Esophagus squamous epithelium (tissue), 5 donors: ENCODE results near the gene NUP205. TPM values are rescaled to one million over a fixed set of nuclear protein-coding genes. Genes with fewer than 3 reads are reported as not detected.

ENCODE experiments used
- DNase-seq: peaks from one replicate; lab custom pipeline; 2025; lab: John Stamatoyannopoulos, UW
- H3K27ac ChIP-seq, 4 donors: fragments of 200-600 bp; sonication (generic); one replicate each; pipeline ENCODE4 v1.5.1; 2016 to 2019; ENCODE audit warnings: mild to moderate bottlenecking in 1 of 4
- H3K27me3 ChIP-seq, 4 donors: fragments of 200-600 bp; sonication (generic); 1 replicate in 3 of 4; 2 replicates in 1 of 4; pipeline versions ENCODE4 v1.5.1 to v1.6.0; 2017 to 2021; ENCODE audit warnings: antibody characterized with exemption in 1 of 4
- H3K36me3 ChIP-seq, 3 donors: fragments of 200-600 bp; sonication (generic); one replicate each; pipeline ENCODE4 v1.5.1; 2016 to 2019
- H3K4me1 ChIP-seq, 3 donors: fragments of 200-600 bp; sonication (generic); one replicate each; pipeline ENCODE4 v1.5.1; 2017 to 2019
- H3K4me3 ChIP-seq, 4 donors: fragments of 200-600 bp; sonication (generic); 1 replicate in 3 of 4; 2 replicates in 1 of 4; pipeline ENCODE4 v1.5.1; 2016 to 2019; ENCODE audit warnings: mild to moderate bottlenecking in 2 of 4, moderate library complexity in 1 of 4
- H3K9me3 ChIP-seq, 3 donors: fragments of 200-600 bp; sonication (generic); one replicate each; pipeline ENCODE4 v1.5.1; 2016 to 2019
- POLR2A ChIP-seq, 4 donors: fragments of 450-650 bp; IDR thresholded peaks; one replicate each; pipeline ENCODE4 v1.6.1; 2017; ENCODE audit warnings: antibody characterized with exemption in 4 of 4, mild to moderate bottlenecking in 4 of 4, moderate library complexity in 3 of 4
- WGBS, 2 donors: methylation state at CpG; one replicate each; pipeline ENCODE4 v1.1.5; 2018; 5-methylcytosine and 5-hydroxymethylcytosine counted together
- intact Hi-C: fragments of 100-400 bp; cut with DNase I; formaldehyde crosslinking; loops from one replicate; pipeline ENCODE4 v1.15.0; 2022
- total RNA-seq, 4 donors: library from RNA; depleted of rRNA; stranded (reverse); fragments of >200 nt; gene quantifications; one replicate each; pipeline ENCODE4 v1.1.0, GENCODE V29; 2016
- TF ChIP-seq, protein P1 (sequence below), 6 experiments: fragments of 450-650 bp in 4 of 6; fragments of 200-600 bp in 2 of 6; sonication (generic) in 2 of 6; IDR thresholded peaks; one replicate each; pipeline ENCODE4 v1.5.1; 2016 to 2019; ENCODE audit warnings: antibody characterized with exemption in 6 of 6, mild to moderate bottlenecking in 4 of 6, moderate library complexity in 4 of 6
- donor health status: DM: yes; HTN: yes; CAD: no.

The NUP205 gene
- total RNA-seq, 4 donors from 2014 or later = 33.8 to 60.5 (median 48.1) TPM

DNA sequence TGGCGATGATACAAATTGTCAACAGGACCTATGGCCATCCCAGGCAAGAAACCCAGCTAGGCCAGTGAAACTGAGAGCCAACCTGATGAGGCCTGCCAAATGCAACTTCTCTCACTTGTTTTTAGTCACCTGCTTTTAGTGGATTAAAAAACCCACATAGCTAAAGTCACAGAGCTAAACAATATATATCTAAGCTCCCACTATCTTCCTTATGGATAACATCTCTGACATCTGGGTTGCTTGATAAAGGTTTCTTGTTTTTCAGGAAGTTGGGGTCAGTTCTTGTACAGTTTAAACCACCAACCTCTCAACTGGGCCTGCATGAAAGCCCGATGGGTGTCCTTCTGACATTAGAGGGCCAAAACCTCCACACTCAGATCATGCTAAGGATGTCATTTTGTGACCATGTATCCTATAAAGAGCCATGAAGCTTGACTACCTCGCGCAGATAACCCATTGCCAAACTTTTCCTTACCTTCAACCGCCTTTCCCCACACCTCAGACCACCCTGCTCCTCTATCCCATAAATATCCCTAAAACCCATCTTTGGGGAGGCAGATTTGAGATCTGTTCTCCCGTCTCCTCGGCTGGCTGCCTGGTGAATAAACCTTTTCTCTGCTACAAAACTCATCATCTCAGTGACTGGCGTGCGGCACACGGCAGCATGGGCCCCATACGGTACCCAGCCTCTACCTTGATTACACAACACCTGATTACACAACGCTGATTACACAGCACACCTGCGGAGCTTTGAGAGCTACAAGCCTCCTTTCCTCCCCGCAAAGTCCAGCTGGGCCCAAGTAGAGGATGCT lies 103.8 kb downstream of the NUP205 start:
- Histone ChIP-seq H3K27me3 (no peaks in the 10 kb centered on the region), H3K9me3 (no peaks in the 10 kb centered on the region), H3K36me3 (no peaks in the 10 kb centered on the region), H3K4me3 (peak overlapping the region; percentile 62 to 100 (median 91)), H3K27ac (peak overlapping the region; percentile 91 to 99 (median 96)), H3K4me1 (peaks cover 7 to 42% (median 16%) of the 10 kb centered on the region in 3 donors)
- no peak for DNase-seq
- TF ChIP-seq, protein P1, sequence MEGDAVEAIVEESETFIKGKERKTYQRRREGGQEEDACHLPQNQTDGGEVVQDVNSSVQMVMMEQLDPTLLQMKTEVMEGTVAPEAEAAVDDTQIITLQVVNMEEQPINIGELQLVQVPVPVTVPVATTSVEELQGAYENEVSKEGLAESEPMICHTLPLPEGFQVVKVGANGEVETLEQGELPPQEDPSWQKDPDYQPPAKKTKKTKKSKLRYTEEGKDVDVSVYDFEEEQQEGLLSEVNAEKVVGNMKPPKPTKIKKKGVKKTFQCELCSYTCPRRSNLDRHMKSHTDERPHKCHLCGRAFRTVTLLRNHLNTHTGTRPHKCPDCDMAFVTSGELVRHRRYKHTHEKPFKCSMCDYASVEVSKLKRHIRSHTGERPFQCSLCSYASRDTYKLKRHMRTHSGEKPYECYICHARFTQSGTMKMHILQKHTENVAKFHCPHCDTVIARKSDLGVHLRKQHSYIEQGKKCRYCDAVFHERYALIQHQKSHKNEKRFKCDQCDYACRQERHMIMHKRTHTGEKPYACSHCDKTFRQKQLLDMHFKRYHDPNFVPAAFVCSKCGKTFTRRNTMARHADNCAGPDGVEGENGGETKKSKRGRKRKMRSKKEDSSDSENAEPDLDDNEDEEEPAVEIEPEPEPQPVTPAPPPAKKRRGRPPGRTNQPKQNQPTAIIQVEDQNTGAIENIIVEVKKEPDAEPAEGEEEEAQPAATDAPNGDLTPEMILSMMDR (IDR thresholded peaks at IDR 0.05) = no peak
- no peak for TF ChIP-seq POLR2A (IDR thresholded peaks at IDR 0.05)
- 48 to 76% methylated on average over 11 to 14 of the region's 14 CpGs for WGBS, 2 donors
- intact Hi-C loops = no loop called here

DNA sequence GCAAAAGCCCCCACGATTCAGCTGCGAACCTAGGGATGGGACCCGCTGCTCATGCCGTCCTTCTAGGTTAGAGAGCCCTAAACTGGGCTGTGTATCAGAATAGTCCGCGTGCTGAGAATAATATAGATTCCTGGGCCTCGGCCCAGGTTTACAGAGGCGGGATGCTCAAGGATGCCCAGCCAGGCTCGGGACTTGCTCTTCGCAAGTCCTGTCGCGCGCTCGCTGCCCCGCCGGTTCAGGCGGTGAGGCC lies 104.3 kb downstream of the NUP205 start:
- peaks cover 7 to 47% (median 16%) of the 10 kb centered on the region in 3 donors for H3K4me1 ChIP-seq
- 4% methylated on average over 8 of the region's 17 CpGs; no CpG with 5 or more reads in 1 of the 2 donors for WGBS, 2 donors
- no peaks in the 10 kb centered on the region for H3K27me3 ChIP-seq
- TF ChIP-seq, protein P1 (IDR thresholded peaks at IDR 0.05) = peak in 3 of 6 experiments; percentile 80 to 90 (median 85)
- TF ChIP-seq POLR2A (IDR thresholded peaks at IDR 0.05) = no peak
- peak overlapping the region; percentile 91 to 99 (median 96) for H3K27ac ChIP-seq
- DNase-seq = no peak
- H3K9me3 ChIP-seq = no peaks in the 10 kb centered on the region
- H3K4me3 ChIP-seq = peak overlapping the region; percentile 62 to 100 (median 91)
- intact Hi-C loops = no loop called here
- H3K36me3 ChIP-seq = no peaks in the 10 kb centered on the region

GRCh38 chr7:135662373-135663114 lies 104.8 kb downstream of the NUP205 start, which contains the start of gene STMP1:
STMP1 (plus strand) TSS chr7:135662514.
- no peaks in the 10 kb centered on the region for H3K27me3 ChIP-seq
- peak; percentile 72 for DNase-seq
- intact Hi-C loops = no loop called here
- peaks cover 7 to 49% (median 16%) of the 10 kb centered on the region in 3 donors for H3K4me1 ChIP-seq
- peak in 2 of 4 donors; percentile 89 to 97 for TF ChIP-seq POLR2A (IDR thresholded peaks at IDR 0.05)
- TF ChIP-seq, protein P1 (IDR thresholded peaks at IDR 0.05) = peak in 3 of 6 experiments; percentile 90 to 96 (median 94)
- peak within 1 kb of the TSS; percentile 62 to 100 (median 91) for H3K4me3 ChIP-seq
- no peaks in the 10 kb centered on the region for H3K36me3 ChIP-seq
- peak within 1 kb of the TSS; percentile 91 to 99 (median 96) for H3K27ac ChIP-seq
- WGBS, 2 donors = 0% methylated on average over 14 to 30 of the region's 60 CpGs
- no peaks in the 10 kb centered on the region for H3K9me3 ChIP-seq

- peak overlapping the region in 1 of 4 donors; percentile 88 for H3K4me3 ChIP-seq
Observed at GRCh38 chr7:135664046-135664589, 106.4 kb downstream of the NUP205 start.

More at GRCh38 chr7:135664046-135664589, 106.4 kb downstream of the NUP205 start:
- no peak for TF ChIP-seq POLR2A (IDR thresholded peaks at IDR 0.05)
- TF ChIP-seq, protein P1 (IDR thresholded peaks at IDR 0.05) = no peak
- intact Hi-C loops = no loop called here
- H3K9me3 ChIP-seq = no peaks in the 10 kb centered on the region
- peak overlapping the region; percentile 47 to 99 (median 94) for H3K27ac ChIP-seq
- H3K36me3 ChIP-seq = no peaks in the 10 kb centered on the region
- peaks cover 7 to 49% (median 18%) of the 10 kb centered on the region in 3 donors for H3K4me1 ChIP-seq
- WGBS, 2 donors = 35 to 51% methylated on average over 3 of the region's 3 CpGs
- DNase-seq = no peak
- no peaks in the 10 kb centered on the region for H3K27me3 ChIP-seq
